Endodermal cell (in vitro differentiated cells): Measurements from ENCODE around the gene ZNF385D. TPM values are rescaled to one million over a fixed set of nuclear protein-coding genes. Genes with fewer than 3 reads are reported as not detected.

Experiments
- DNase-seq: peaks from one replicate; pipeline ENCODE4 v3.0.0-alpha.2; 2017
- H3K27ac ChIP-seq: 2 replicates; pipeline ENCODE4 v1.5.1; 2013; ENCODE audit warnings: mild to moderate bottlenecking, low read depth, low read length, moderate library complexity
- H3K27me3 ChIP-seq: 2 replicates; pipeline ENCODE4 v1.6.1; 2013; ENCODE audit warnings: mild to moderate bottlenecking, low read length, moderate library complexity; ENCODE audit not compliant: insufficient read depth, control insufficient read depth, poor library complexity, severe bottlenecking
- H3K36me3 ChIP-seq: 2 replicates; pipeline ENCODE4 v1.7.0; 2013; ENCODE audit warnings: mild to moderate bottlenecking, low read length, moderate library complexity; ENCODE audit not compliant: control insufficient read depth, insufficient read depth
- H3K4me1 ChIP-seq: one replicate; pipeline ENCODE4 v1.7.0; 2013; ENCODE audit warnings: low read length; ENCODE audit not compliant: control insufficient read depth, insufficient read depth
- H3K4me3 ChIP-seq: 2 replicates; pipeline ENCODE4 v1.5.1; 2013; ENCODE audit warnings: mild to moderate bottlenecking, low read length, moderate library complexity
- H3K9ac ChIP-seq: 2 replicates; pipeline ENCODE4 v1.6.1; 2013; ENCODE audit warnings: mild to moderate bottlenecking, low read length, moderate library complexity; ENCODE audit not compliant: poor library complexity, severe bottlenecking; ENCODE audit errors: extremely low read depth
- H3K9me3 ChIP-seq: 2 replicates; pipeline ENCODE4 v1.6.1; 2013; ENCODE audit warnings: mild to moderate bottlenecking, low read length, moderate library complexity; ENCODE audit not compliant: control insufficient read depth
- H3K27ac Mint-ChIP-seq: 2 replicates; pipeline ENCODE4 v1.8.0; 2020; ENCODE audit warnings: mixed read lengths
- H3K27me3 Mint-ChIP-seq: 2 replicates; pipeline ENCODE4 v1.8.0; 2021; ENCODE audit warnings: mild to moderate bottlenecking, mixed read lengths; ENCODE audit not compliant: insufficient read depth
- H3K36me3 Mint-ChIP-seq: 2 replicates; pipeline ENCODE4 v1.8.0; 2020; ENCODE audit warnings: low read depth, mixed read lengths
- H3K4me1 Mint-ChIP-seq: 2 replicates; pipeline ENCODE4 v1.8.0; 2020; ENCODE audit warnings: mixed read lengths
- H3K4me3 Mint-ChIP-seq: 2 replicates; pipeline ENCODE4 v1.8.0; 2020; ENCODE audit warnings: mild to moderate bottlenecking, moderate library complexity, mixed read lengths
- H3K9me3 Mint-ChIP-seq: 2 replicates; pipeline ENCODE4 v1.8.0; 2020; ENCODE audit warnings: mild to moderate bottlenecking, mixed read lengths
- CTCF ChIP-seq: fragments of 200-600 bp; sonication (generic); conservative IDR thresholded peaks from 2 replicates; pipeline ENCODE4 v1.5.0; 2021; ENCODE audit warnings: antibody characterized with exemption, mild to moderate bottlenecking
- WGBS, 2 experiments: methylation state at CpG; one replicate each; pipeline versions ENCODE4 v1.1.5 to v1.1.7; 2013; ENCODE audit warnings: missing lambda C conversion rate in 2 of 2, mixed read lengths in 1 of 2; ENCODE audit not compliant: insufficient coverage in 1 of 2, insufficient read length in 1 of 2; 5-methylcytosine and 5-hydroxymethylcytosine counted together
- total RNA-seq, 2 donors: library from RNA; stranded (reverse); fragmentation: NEBNext Ultra II Directional in 1 of 2; extraction: Animal tissue kit (Norgen Biotek cat#: 25700) in 1 of 2; gene quantifications; 2 replicates in 1 of 2; 3 replicates in 1 of 2; pipeline ENCODE4 v1.2.1, GENCODE V29; 2021

ZNF385D gene
- total RNA-seq, 2 donors from 2014 or later = 1.1 to 3.7 TPM

DNA sequence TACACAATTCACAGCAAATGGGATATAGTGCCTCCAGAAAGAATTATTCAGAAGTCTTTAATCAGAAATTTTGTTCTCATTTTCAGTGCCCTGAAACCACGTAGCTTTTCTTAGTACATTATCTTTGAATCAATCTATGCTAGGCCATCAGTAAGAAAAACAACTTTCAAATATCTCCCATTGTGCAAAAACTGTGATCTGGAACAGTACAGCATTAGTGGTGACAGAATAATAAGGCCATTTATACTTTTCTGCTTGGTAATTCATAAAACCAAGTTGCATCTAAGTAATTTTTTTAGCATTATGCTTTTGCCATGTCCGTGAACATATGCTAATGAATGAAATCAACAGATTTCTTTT lies 35.4 kb upstream of the ZNF385D start:
- H3K27ac ChIP-seq = no peak overlapping the region
- H3K9ac ChIP-seq = no peak overlapping the region
- DNase-seq = no peak
- H3K9me3 ChIP-seq = peaks cover 12% of the 10 kb centered on the region
- no peak overlapping the region for H3K4me3 ChIP-seq
- TF ChIP-seq CTCF = no peak
- H3K27me3 Mint-ChIP-seq = no peaks in the 10 kb centered on the region
- H3K4me3 Mint-ChIP-seq = no peak overlapping the region
- no peaks in the 10 kb centered on the region for H3K36me3 ChIP-seq
- H3K4me1 ChIP-seq = peaks cover 12% of the 10 kb centered on the region
- H3K36me3 Mint-ChIP-seq = no peaks in the 10 kb centered on the region
- H3K9me3 Mint-ChIP-seq = peaks cover 4% of the 10 kb centered on the region
- no peaks in the 10 kb centered on the region for H3K27me3 ChIP-seq
- H3K4me1 Mint-ChIP-seq = peaks cover 25% of the 10 kb centered on the region
- H3K27ac Mint-ChIP-seq = no peak overlapping the region
- 67 to 69% methylated on average over 1 to 2 of the region's 2 CpGs for WGBS, 2 experiments

- H3K36me3 Mint-ChIP-seq = no peaks in the 10 kb centered on the region
- Histone ChIP-seq H3K9me3 (peaks cover 12% of the 10 kb centered on the region), H3K27me3 (no peaks in the 10 kb centered on the region), H3K27ac (no peak overlapping the region), H3K36me3 (no peaks in the 10 kb centered on the region), H3K9ac (no peak overlapping the region), H3K4me3 (no peak overlapping the region), H3K4me1 (peaks cover 12% of the 10 kb centered on the region)
- peaks cover 25% of the 10 kb centered on the region for H3K4me1 Mint-ChIP-seq
- H3K4me3 Mint-ChIP-seq = no peak overlapping the region
- peaks cover 4% of the 10 kb centered on the region for H3K9me3 Mint-ChIP-seq
- WGBS, 2 experiments = 80 to 100% methylated on average over 5 to 8 of the region's 8 CpGs
- no peaks in the 10 kb centered on the region for H3K27me3 Mint-ChIP-seq
- H3K27ac Mint-ChIP-seq = no peak overlapping the region
- no peak for DNase-seq
- no peak for TF ChIP-seq CTCF
These were observed 34.9 kb upstream of the ZNF385D start for GRCh38 chr3:21785765-21786437.

DNA sequence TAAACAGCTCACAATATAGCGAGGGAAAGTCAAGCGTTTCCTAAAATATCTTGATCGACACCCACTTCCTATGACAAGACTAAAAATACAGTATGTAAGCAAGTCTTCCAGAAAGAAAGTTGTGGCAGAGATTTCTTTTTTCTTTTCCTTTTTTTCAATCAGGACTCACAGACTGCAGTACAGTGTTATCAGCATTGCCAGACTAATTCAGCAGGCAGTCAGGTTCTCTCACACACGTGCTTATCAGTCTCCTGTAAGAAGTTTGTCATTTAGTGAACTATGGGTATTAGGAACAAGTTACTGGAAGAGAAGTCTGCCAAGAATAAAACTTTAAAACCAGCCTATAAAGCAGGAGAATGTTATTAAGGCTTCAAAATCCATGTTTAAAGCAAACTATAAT lies 32.8 kb upstream of the ZNF385D start:
- Histone ChIP-seq H3K27ac (no peak overlapping the region), H3K9me3 (peaks cover 12% of the 10 kb centered on the region), H3K27me3 (no peaks in the 10 kb centered on the region), H3K9ac (no peak overlapping the region), H3K36me3 (no peaks in the 10 kb centered on the region), H3K4me3 (no peak overlapping the region), H3K4me1 (peaks cover 12% of the 10 kb centered on the region)
- WGBS, 2 experiments = 71 to 80% methylated on average over 3 to 4 of the region's 4 CpGs
- no peak for DNase-seq
- Mint-ChIP-seq H3K36me3 (no peaks in the 10 kb centered on the region), H3K4me3 (no peak overlapping the region), H3K27ac (no peak overlapping the region), H3K9me3 (peaks cover 4% of the 10 kb centered on the region), H3K27me3 (no peaks in the 10 kb centered on the region), H3K4me1 (peaks cover 25% of the 10 kb centered on the region)
- no peak for TF ChIP-seq CTCF
